ENCODE results near the gene NAALADL2. TPM values are rescaled to one million over a fixed set of nuclear protein-coding genes. Genes with fewer than 3 reads are reported as not detected.

NAALADL2 gene
- total RNA-seq, 1 experiment from 2014 or later: 2.7 TPM

GRCh38 chr3:175839366-175840005, 980.4 kb downstream of the NAALADL2 start:
- intact Hi-C loops (cut with micrococcal nuclease; ENCODE audit: unreplicated experiment) (no loop called here), in situ Hi-C loops (cut with HindIII; ENCODE audit: low pct_unique_long_range_greater_than_20kb, low sequenced_read_pairs) (no loop called here)
- no peak for ATAC-seq
- Histone ChIP-seq H3K36me3 (ENCODE audit: control insufficient read depth, insufficient read depth, low read length) (no peaks in the 10 kb centered on the region), H3K27ac (ENCODE audit: low read length) (no peak overlapping the region), H3K27me3 (ENCODE audit: control insufficient read depth, insufficient read depth, low read length) (no peaks in the 10 kb centered on the region), H3K9me3 (ENCODE audit: control insufficient read depth, insufficient read depth, low read depth, low read length) (no peaks in the 10 kb centered on the region), H3K4me3 (ENCODE audit: low read depth in 2 of 2, low read length in 2 of 2) (no peak overlapping the region), H3K4me1 (ENCODE audit: control insufficient read depth, insufficient read depth, low read length) (no peaks in the 10 kb centered on the region)
- POLR2A ChIA-PET: no interaction called here
- BruUV-seq (replicated peaks): no TSS peak
- DNase-seq (ENCODE audit: low read depth, low spot score): no peak
- no peak for TF ChIP-seq SIN3A (IDR thresholded peaks at IDR 0.05; ENCODE audit: borderline replicate concordance, insufficient read depth, low read depth, low read length)
- TF ChIP-seq REST (IDR thresholded peaks at IDR 0.05; ENCODE audit: insufficient read depth in 1 of 2, low read depth in 2 of 2, low read length in 1 of 2): no peak
- TF ChIP-seq POLR2AphosphoS5 (IDR thresholded peaks at IDR 0.05; ENCODE audit: low read depth, low read length): no peak
- no peak for TF ChIP-seq TCF7L2 (IDR thresholded peaks at IDR 0.05; ENCODE audit: low read depth, low read length)
- TF ChIP-seq CTCF (IDR thresholded peaks at IDR 0.05): no peak
- CTCF ChIA-PET: no interaction called here

GRCh38 chr3:175851541-175851940, 992.4 kb downstream of the NAALADL2 start:
- ChIA-PET POLR2A (no interaction called here), CTCF (no interaction called here)
- Histone ChIP-seq H3K27ac (ENCODE audit: low read length) (no peak overlapping the region), H3K4me3 (ENCODE audit: low read depth in 2 of 2, low read length in 2 of 2) (no peak overlapping the region), H3K4me1 (ENCODE audit: control insufficient read depth, insufficient read depth, low read length) (no peaks in the 10 kb centered on the region), H3K27me3 (ENCODE audit: control insufficient read depth, insufficient read depth, low read length) (no peaks in the 10 kb centered on the region), H3K36me3 (ENCODE audit: control insufficient read depth, insufficient read depth, low read length) (no peaks in the 10 kb centered on the region), H3K9me3 (ENCODE audit: control insufficient read depth, insufficient read depth, low read depth, low read length) (no peaks in the 10 kb centered on the region)
- in situ Hi-C loops (cut with HindIII; ENCODE audit: low pct_unique_long_range_greater_than_20kb, low sequenced_read_pairs): no loop called here
- DNase-seq (ENCODE audit: low read depth, low spot score): no peak
- no peak for ATAC-seq
- intact Hi-C loops (cut with micrococcal nuclease; ENCODE audit: unreplicated experiment): no loop called here
- no TSS peak for BruUV-seq (replicated peaks)
- TF ChIP-seq CTCF (IDR thresholded peaks at IDR 0.05) (no peak), TCF7L2 (IDR thresholded peaks at IDR 0.05; ENCODE audit: low read depth, low read length) (no peak), POLR2AphosphoS5 (IDR thresholded peaks at IDR 0.05; ENCODE audit: low read depth, low read length) (no peak), SIN3A (IDR thresholded peaks at IDR 0.05; ENCODE audit: borderline replicate concordance, insufficient read depth, low read depth, low read length) (no peak), REST (IDR thresholded peaks at IDR 0.05; ENCODE audit: insufficient read depth in 1 of 2, low read depth in 2 of 2, low read length in 1 of 2) (no peak)
